ENCODE data around the gene HAPLN2. TPM values are rescaled to one million over a fixed set of nuclear protein-coding genes. Genes with fewer than 3 reads are reported as not detected.
A peak's percentile ranks its signal among the peaks of the same experiment; 100 is the strongest.

Gene HAPLN2
- total RNA-seq, 4 donors from 2014 or later: 0.13 to 3.0 (median 1.2) TPM

- peaks cover 0 to 24% (median 5%) of the 10 kb centered on the region in 3 donors for H3K4me1 ChIP-seq
- 0% methylated on average over 1 to 2 of the region's 60 CpGs for WGBS, 2 donors (ENCODE audit: low coverage in 1 of 2)
- TF ChIP-seq POLR2A (IDR thresholded peaks at IDR 0.05) (peak; percentile 52 to 62), EP300 (IDR thresholded peaks at IDR 0.05) (no peak), CTCF (IDR thresholded peaks at IDR 0.05) (no peak), POLR2AphosphoS5 (IDR thresholded peaks at IDR 0.05) (peak; percentile 63)
- no peaks in the 10 kb centered on the region for H3K27me3 ChIP-seq
- H3K4me3 ChIP-seq: peak within 1 kb of the TSS; percentile 80 to 83
- H3K27ac ChIP-seq: peak within 1 kb of the TSS; percentile 70 to 91 (median 86)
- H3K36me3 ChIP-seq: peaks cover 0 to 41% of the 10 kb centered on the region in 2 donors
- ATAC-seq: peak; percentile 96
- H3K9me3 ChIP-seq: no peaks in the 10 kb centered on the region
Observed at GRCh38 chr1:156591432-156592157, 27.6 kb upstream of the HAPLN2 start, which contains the start of gene NAXE. Gene NAXE, plus strand, starts transcription at chr1:156591776. Its CDS starts 29 bp downstream, at chr1:156591805.

- H3K9me3 ChIP-seq: no peaks in the 10 kb centered on the region
- H3K4me3 ChIP-seq: peak overlapping the region; percentile 80 to 83
- peak overlapping the region; percentile 70 to 91 (median 86) for H3K27ac ChIP-seq
- TF ChIP-seq POLR2AphosphoS5 (IDR thresholded peaks at IDR 0.05) (peak; percentile 9), EP300 (IDR thresholded peaks at IDR 0.05) (no peak)
- 64 to 83% methylated on average over 5 to 8 of the region's 16 CpGs for WGBS, 2 donors (ENCODE audit: low coverage in 1 of 2)
- no peaks in the 10 kb centered on the region for H3K27me3 ChIP-seq
- peaks cover 0 to 48% of the 10 kb centered on the region in 2 donors for H3K36me3 ChIP-seq
- peaks cover 0 to 24% (median 5%) of the 10 kb centered on the region in 3 donors for H3K4me1 ChIP-seq
- ATAC-seq: no peak
Observed at GRCh38 chr1:156592158-156592909, 26.9 kb upstream of the HAPLN2 start.

- peaks cover 0 to 56% of the 10 kb centered on the region in 2 donors for H3K36me3 ChIP-seq
- H3K27me3 ChIP-seq: no peaks in the 10 kb centered on the region
- H3K9me3 ChIP-seq: no peaks in the 10 kb centered on the region
- peak overlapping the region in 3 of 4 donors; percentile 84 to 91 (median 88) for H3K27ac ChIP-seq
- 100% methylated on average over 3 of the region's 8 CpGs; no CpG with 5 or more reads in 1 of the 2 donors for WGBS, 2 donors (ENCODE audit: low coverage in 1 of 2)
- H3K4me1 ChIP-seq: peaks cover 0 to 24% (median 5%) of the 10 kb centered on the region in 3 donors
- no peak overlapping the region for H3K4me3 ChIP-seq
- no peak for ATAC-seq
- TF ChIP-seq POLR2A (IDR thresholded peaks at IDR 0.05) (peak in 1 of 2 donors; percentile 10), EP300 (IDR thresholded peaks at IDR 0.05) (no peak)
Observed at GRCh38 chr1:156592910-156593660, 26.1 kb upstream of the HAPLN2 start.

- peaks cover 0 to 61% of the 10 kb centered on the region in 2 donors for H3K36me3 ChIP-seq
- 77% methylated on average over 6 of the region's 8 CpGs; no CpG with 5 or more reads in 1 of the 2 donors for WGBS, 2 donors (ENCODE audit: low coverage in 1 of 2)
- no peak overlapping the region for H3K27ac ChIP-seq
Observed at GRCh38 chr1:156593661-156593989, 25.6 kb upstream of the HAPLN2 start.

GRCh38 chr1:156594190-156594589 is 25.0 kb upstream of the HAPLN2 start:
- no peak overlapping the region for H3K4me3 ChIP-seq
- no peak for ATAC-seq
- 71 to 87% methylated on average over 3 of the region's 3 CpGs for WGBS, 2 donors (ENCODE audit: low coverage in 1 of 2)
- H3K27ac ChIP-seq: no peak overlapping the region
- TF ChIP-seq CTCF (IDR thresholded peaks at IDR 0.05): no peak
- H3K27me3 ChIP-seq: no peaks in the 10 kb centered on the region
- peaks cover 0 to 67% of the 10 kb centered on the region in 2 donors for H3K36me3 ChIP-seq
- peaks cover 0 to 24% (median 5%) of the 10 kb centered on the region in 3 donors for H3K4me1 ChIP-seq
- no peaks in the 10 kb centered on the region for H3K9me3 ChIP-seq

More at GRCh38 chr1:156593661-156593989, 25.6 kb upstream of the HAPLN2 start:
- no peak overlapping the region for H3K4me3 ChIP-seq
- peaks cover 0 to 24% (median 5%) of the 10 kb centered on the region in 3 donors for H3K4me1 ChIP-seq
- no peaks in the 10 kb centered on the region for H3K27me3 ChIP-seq
- TF ChIP-seq CTCF (IDR thresholded peaks at IDR 0.05): no peak
- TF ChIP-seq POLR2AphosphoS5 (IDR thresholded peaks at IDR 0.05): no peak
- TF ChIP-seq POLR2A (IDR thresholded peaks at IDR 0.05): no peak
- no peak for ATAC-seq
- H3K9me3 ChIP-seq: no peaks in the 10 kb centered on the region

Data from gastroesophageal sphincter (tissue), 4 donors.